OCI-LY7 (cell line): Measurements from ENCODE around the gene SMCP. TPM values are rescaled to one million over a fixed set of nuclear protein-coding genes. Genes with fewer than 3 reads are reported as not detected.

Experiments used
- BruUV-seq: library from RNA; stranded (reverse); fragments of 400-500 nt; replicated peaks from 2 replicates; lab custom pipeline; 2021; lab: Mats Ljungman, UMichigan
- CTCF ChIA-PET: fragments of 300-600 bp; sonication (Branson Sonifier 250); formaldehyde crosslinking; loops from one replicate; lab custom pipeline; 2022; ENCODE audit warnings: antibody characterized with exemption; ENCODE audit not compliant: unreplicated experiment; lab: Charles Lee
- POLR2A ChIA-PET: fragments of 300-600 bp; sonication (Branson Sonifier 250); formaldehyde crosslinking; loops from one replicate; lab custom pipeline; 2022; ENCODE audit warnings: antibody characterized with exemption; lab: Charles Lee
- DNase-seq: peaks from one replicate; pipeline ENCODE4 v3.0.0-alpha.2; 2015; ENCODE audit warnings: low spot score
- H2AFZ ChIP-seq: fragments of 200-600 bp; sonication (generic), shearing (Covaris generic); 2 replicates; pipeline ENCODE4 v1.6.1; 2014; ENCODE audit warnings: mild to moderate bottlenecking, antibody characterized with exemption, low read length, moderate library complexity
- H3K27ac ChIP-seq: fragments of 200-600 bp; sonication (generic); 2 replicates; pipeline ENCODE4 v1.5.1; 2014; ENCODE audit warnings: mixed run types, low read depth, mild to moderate bottlenecking, moderate library complexity, low read length, inconsistent platforms; ENCODE audit not compliant: poor library complexity, severe bottlenecking
- H3K36me3 ChIP-seq: fragments of 200-600 bp; sonication (generic); 2 replicates; pipeline ENCODE4 v1.6.1; 2014; ENCODE audit warnings: mild to moderate bottlenecking, antibody characterized with exemption, low read length, moderate library complexity, mixed read lengths; ENCODE audit not compliant: insufficient read depth
- H3K4me1 ChIP-seq: fragments of 200-600 bp; sonication (generic); 2 replicates; pipeline ENCODE4 v1.5.1; 2014; ENCODE audit warnings: mild to moderate bottlenecking, low read length; ENCODE audit not compliant: insufficient read depth, poor library complexity, severe bottlenecking
- H3K4me2 ChIP-seq: fragments of 200-600 bp; sonication (generic); 2 replicates; pipeline ENCODE4 v1.6.1; 2014; ENCODE audit warnings: mild to moderate bottlenecking, low read length
- H3K4me3 ChIP-seq: fragments of 200-600 bp; sonication (generic); 2 replicates; pipeline ENCODE4 v1.5.1; 2014; ENCODE audit warnings: mild to moderate bottlenecking, low read depth, low read length; ENCODE audit not compliant: poor library complexity, severe bottlenecking
- H3K79me2 ChIP-seq: fragments of 200-600 bp; sonication (generic); 2 replicates; pipeline ENCODE4 v1.6.1; 2016; ENCODE audit warnings: low read depth, mild to moderate bottlenecking, low read length, moderate library complexity, mixed read lengths; ENCODE audit not compliant: insufficient read depth
- H3K9me2 ChIP-seq: fragments of 200-600 bp; sonication (generic); 2 replicates; pipeline ENCODE4 v1.6.1; 2016; ENCODE audit warnings: mild to moderate bottlenecking, low read length, mixed read lengths; ENCODE audit not compliant: insufficient read depth
- H3K9me3 ChIP-seq: fragments of 200-600 bp; sonication (generic); 2 replicates; pipeline ENCODE4 v1.6.1; 2014; ENCODE audit warnings: mild to moderate bottlenecking, mixed run types, low read length, mixed read lengths
- H4K20me1 ChIP-seq: fragments of 200-600 bp; sonication (generic); 2 replicates; pipeline ENCODE4 v1.6.1; 2014; ENCODE audit warnings: mild to moderate bottlenecking, antibody characterized with exemption, low read length, moderate library complexity, mixed read lengths; ENCODE audit not compliant: insufficient read depth
- CTCF ChIP-seq: fragments of 200-600 bp; sonication (generic); conservative IDR thresholded peaks from 2 replicates; pipeline ENCODE4 v1.5.1; 2014; ENCODE audit warnings: mild to moderate bottlenecking, antibody characterized with exemption, low read length, moderate library complexity, mixed read lengths
- EZH2phosphoT487 ChIP-seq: fragments of 200-600 bp; sonication (generic); IDR thresholded peaks from 2 replicates; pipeline ENCODE4 v1.6.1; 2018; ENCODE audit warnings: low read depth, borderline replicate concordance, mild to moderate bottlenecking, mixed run types, antibody characterized with exemption, low read length, moderate library complexity, mixed read lengths
- intact Hi-C: fragments of 100-400 bp; cut with micrococcal nuclease; formaldehyde crosslinking; loops from one replicate; pipeline ENCODE4 v1.10.0; 2022; ENCODE audit not compliant: unreplicated experiment
- total RNA-seq, 2 experiments: library from RNA; depleted of rRNA in 1 of 2; stranded (reverse); fragments of >200 nt in 1 of 2; shearing (Covaris generic) in 1 of 2; gene quantifications; 2 replicates each; pipeline ENCODE4 v1.2.3, GENCODE V29; 2014 to 2022

SMCP gene
- total RNA-seq, 2 experiments from 2014 or later, result not detected

GRCh38 chr1:152884506-152884905, 6.4 kb downstream of the SMCP start:
- POLR2A ChIA-PET, result no interaction called here
- H3K4me3 ChIP-seq, result no peak overlapping the region
- CTCF ChIA-PET, result no interaction called here
- intact Hi-C loops, result no loop called here
- no peaks in the 10 kb centered on the region for H3K4me1 ChIP-seq
- DNase-seq, result no peak
- no peak overlapping the region for H2AFZ ChIP-seq
- H3K9me2 ChIP-seq, result no peaks in the 10 kb centered on the region
- no peak overlapping the region for H3K27ac ChIP-seq
- no peaks in the 10 kb centered on the region for H4K20me1 ChIP-seq
- H3K4me2 ChIP-seq, result no peak overlapping the region
- TF ChIP-seq CTCF (no peak), EZH2phosphoT487 (no peak)
- H3K9me3 ChIP-seq, result no peaks in the 10 kb centered on the region
- no peaks in the 10 kb centered on the region for H3K36me3 ChIP-seq
- no TSS peak for BruUV-seq
- no peaks in the 10 kb centered on the region for H3K79me2 ChIP-seq

- Histone ChIP-seq H3K9me2 (no peaks in the 10 kb centered on the region), H3K4me2 (no peak overlapping the region), H3K36me3 (no peaks in the 10 kb centered on the region), H3K79me2 (no peaks in the 10 kb centered on the region), H3K4me3 (no peak overlapping the region), H4K20me1 (no peaks in the 10 kb centered on the region), H3K27ac (no peak overlapping the region), H2AFZ (no peak overlapping the region), H3K4me1 (no peaks in the 10 kb centered on the region), H3K9me3 (no peaks in the 10 kb centered on the region)
- intact Hi-C loops, result no loop called here
- TF ChIP-seq CTCF (no peak), EZH2phosphoT487 (no peak)
- no peak for DNase-seq
- CTCF ChIA-PET, result no interaction called here
- BruUV-seq, result no TSS peak
- POLR2A ChIA-PET, result no interaction called here
Observed at GRCh38 chr1:152884966-152885624, 7.0 kb downstream of the SMCP start.

- POLR2A ChIA-PET, result no interaction called here
- Histone ChIP-seq H3K27ac (no peak overlapping the region), H3K4me2 (no peak overlapping the region), H4K20me1 (no peaks in the 10 kb centered on the region), H3K4me3 (no peak overlapping the region), H3K9me3 (no peaks in the 10 kb centered on the region), H2AFZ (no peak overlapping the region), H3K9me2 (no peaks in the 10 kb centered on the region), H3K36me3 (no peaks in the 10 kb centered on the region), H3K79me2 (no peaks in the 10 kb centered on the region), H3K4me1 (no peaks in the 10 kb centered on the region)
- no peak for DNase-seq
- TF ChIP-seq EZH2phosphoT487 (no peak), CTCF (no peak)
- intact Hi-C loops, result no loop called here
- CTCF ChIA-PET, result no interaction called here
- BruUV-seq, result no TSS peak
Observed at GRCh38 chr1:152886085-152886484, 8.0 kb downstream of the SMCP start.
